Stimulated activated CD4-positive, alpha-beta T cell treated with anti-CD3 and anti-CD28 coated beads, Interleukin-15, amount 100 ng/mL, for 24 hours (primary cell): ENCODE results near the gene RGR.

Experiments
- DNase-seq: peaks from one replicate; pipeline ENCODE4 v3.0.0-alpha.2; 2020

The RGR gene

GRCh38 chr10:84244651-84245270 lies at the start of gene RGR:
Gene RGR (plus strand): TSS chr10:84245053. CDS start chr10:84245091, 38 bp downstream.
- no peak for DNase-seq

- DNase-seq = no peak
Observed at GRCh38 chr10:84196083-84196482, 48.8 kb upstream of the RGR start.

- DNase-seq = no peak
Observed at GRCh38 chr10:84196941-84197340, 47.9 kb upstream of the RGR start.

- DNase-seq = no peak
Observed at GRCh38 chr10:84197643-84198042, 47.2 kb upstream of the RGR start.

GRCh38 chr10:84198206-84198915 lies 46.5 kb upstream of the RGR start:
- DNase-seq = no peak

GRCh38 chr10:84200537-84201243 lies 44.2 kb upstream of the RGR start:
- DNase-seq = no peak

- DNase-seq = no peak
Observed at GRCh38 chr10:84201244-84201606, 43.6 kb upstream of the RGR start.

- no peak for DNase-seq
Observed at GRCh38 chr10:84201682-84202081, 43.2 kb upstream of the RGR start.

GRCh38 chr10:84202349-84202748 lies 42.5 kb upstream of the RGR start:
- DNase-seq = no peak

GRCh38 chr10:84204122-84204521 lies 40.7 kb upstream of the RGR start:
- no peak for DNase-seq

- no peak for DNase-seq
Observed at GRCh38 chr10:84204610-84205009, 40.2 kb upstream of the RGR start.

GRCh38 chr10:84205049-84205852 lies 39.6 kb upstream of the RGR start:
- DNase-seq = peak; percentile 78

- DNase-seq = no peak
Observed at GRCh38 chr10:84205853-84206525, 38.9 kb upstream of the RGR start.

GRCh38 chr10:84208023-84208422 lies 36.8 kb upstream of the RGR start:
- no peak for DNase-seq

- no peak for DNase-seq
Observed at GRCh38 chr10:84211566-84211965, 33.3 kb upstream of the RGR start.

- DNase-seq = no peak
Observed at GRCh38 chr10:84212014-84212413, 32.8 kb upstream of the RGR start.

GRCh38 chr10:84213076-84213475 lies 31.8 kb upstream of the RGR start:
- no peak for DNase-seq

GRCh38 chr10:84214046-84214572 lies 30.7 kb upstream of the RGR start:
- no peak for DNase-seq

GRCh38 chr10:84214612-84215235 lies 30.1 kb upstream of the RGR start:
- DNase-seq = peak; percentile 55

GRCh38 chr10:84216834-84217233 lies 28.0 kb upstream of the RGR start:
- DNase-seq = no peak

- no peak for DNase-seq
Observed at GRCh38 chr10:84217746-84218145, 27.1 kb upstream of the RGR start.

- no peak for DNase-seq
Observed at GRCh38 chr10:84221916-84222315, 22.9 kb upstream of the RGR start.
